Osteoblast (primary cell): Measurements from ENCODE around the gene VPS13D. TPM values are rescaled to one million over a fixed set of nuclear protein-coding genes. Genes with fewer than 3 reads are reported as not detected.

Experiments
- DNase-seq: peaks from one replicate; pipeline ENCODE4 v3.0.0; 2011; ENCODE audit warnings: low spot score, mixed read lengths; ENCODE audit not compliant: insufficient read length; ENCODE audit errors: missing footprints
- H2AFZ ChIP-seq: 2 replicates; pipeline ENCODE4 v1.6.0; 2011; ENCODE audit warnings: mild to moderate bottlenecking, low read length
- H3K27ac ChIP-seq: 2 replicates; pipeline ENCODE4 v1.5.1; 2011; ENCODE audit warnings: mild to moderate bottlenecking, low read depth, low read length, moderate library complexity
- H3K27me3 ChIP-seq: 2 replicates; pipeline ENCODE4 v1.6.0; 2012; ENCODE audit warnings: mild to moderate bottlenecking, control low read depth, inconsistent platforms, low read length, moderate library complexity; ENCODE audit not compliant: insufficient read depth
- H3K36me3 ChIP-seq: 2 replicates; pipeline ENCODE4 v1.5.1; 2011; ENCODE audit warnings: mild to moderate bottlenecking, low read length, control low read depth, moderate library complexity; ENCODE audit not compliant: insufficient read depth
- H3K4me1 ChIP-seq: 2 replicates; pipeline ENCODE4 v1.5.1; 2011; ENCODE audit warnings: mild to moderate bottlenecking, low read length, control low read depth, moderate library complexity; ENCODE audit not compliant: insufficient read depth
- H3K4me2 ChIP-seq: 2 replicates; pipeline ENCODE4 v1.6.0; 2011; ENCODE audit warnings: mild to moderate bottlenecking, low read length; ENCODE audit not compliant: insufficient read depth
- H3K4me3 ChIP-seq: fragments of 200-600 bp; sonication (generic); 3 replicates; pipeline ENCODE4 v1.5.1; 2012; ENCODE audit warnings: mild to moderate bottlenecking, low read length, inconsistent platforms; ENCODE audit not compliant: insufficient read depth
- H3K79me2 ChIP-seq: 2 replicates; pipeline ENCODE4 v1.6.0; 2012; ENCODE audit warnings: mild to moderate bottlenecking, low read length, control low read depth, inconsistent platforms; ENCODE audit not compliant: insufficient read depth
- H3K9me3 ChIP-seq: 2 replicates; pipeline ENCODE4 v1.5.1; 2011; ENCODE audit warnings: low read depth, low read length, control low read depth
- H4K20me1 ChIP-seq: 2 replicates; pipeline ENCODE4 v1.6.0; 2012; ENCODE audit warnings: mild to moderate bottlenecking, low read length, control low read depth; ENCODE audit not compliant: insufficient read depth
- CTCF ChIP-seq: IDR thresholded peaks from 2 replicates; pipeline ENCODE4 v1.5.1; 2011; ENCODE audit warnings: mild to moderate bottlenecking, low read depth, low read length, moderate library complexity; ENCODE audit errors: extremely low read depth
- total RNA-seq: library from RNA; depleted of rRNA; stranded (reverse); fragments of >200 nt; gene quantifications from 2 replicates; pipeline ENCODE4 v1.2.3, GENCODE V29; 2012

VPS13D gene
- total RNA-seq, 1 donor = 48.5 TPM

GRCh38 chr1:12185036-12185917 lies 44.6 kb upstream of the VPS13D start:
- H3K4me2 ChIP-seq = no peak overlapping the region
- peaks cover 4% of the 10 kb centered on the region for H4K20me1 ChIP-seq
- no peaks in the 10 kb centered on the region for H3K9me3 ChIP-seq
- no peaks in the 10 kb centered on the region for H3K36me3 ChIP-seq
- no peaks in the 10 kb centered on the region for H3K27me3 ChIP-seq
- no peak for TF ChIP-seq CTCF
- peaks cover 22% of the 10 kb centered on the region for H3K4me1 ChIP-seq
- no peak for DNase-seq
- H3K4me3 ChIP-seq = no peak overlapping the region
- H2AFZ ChIP-seq = peak overlapping the region; percentile 81
- peak overlapping the region; percentile 17 for H3K27ac ChIP-seq
- peaks cover 56% of the 10 kb centered on the region for H3K79me2 ChIP-seq

- Histone ChIP-seq H2AFZ (no peak overlapping the region), H3K27me3 (no peaks in the 10 kb centered on the region), H3K4me3 (no peak overlapping the region), H3K27ac (no peak overlapping the region), H3K9me3 (no peaks in the 10 kb centered on the region), H3K4me1 (peaks cover 22% of the 10 kb centered on the region), H4K20me1 (peaks cover 4% of the 10 kb centered on the region), H3K4me2 (no peak overlapping the region), H3K79me2 (peaks cover 56% of the 10 kb centered on the region), H3K36me3 (no peaks in the 10 kb centered on the region)
- TF ChIP-seq CTCF = no peak
- no peak for DNase-seq
These were observed 43.7 kb upstream of the VPS13D start for GRCh38 chr1:12185918-12186678.

- Histone ChIP-seq H3K79me2 (peaks cover 56% of the 10 kb centered on the region), H3K27ac (no peak overlapping the region), H3K4me2 (no peak overlapping the region), H4K20me1 (peaks cover 4% of the 10 kb centered on the region), H3K4me3 (no peak overlapping the region), H3K9me3 (no peaks in the 10 kb centered on the region), H3K36me3 (no peaks in the 10 kb centered on the region), H2AFZ (no peak overlapping the region), H3K27me3 (no peaks in the 10 kb centered on the region), H3K4me1 (peaks cover 22% of the 10 kb centered on the region)
- DNase-seq = no peak
- TF ChIP-seq CTCF = no peak
These were observed 43.2 kb upstream of the VPS13D start for GRCh38 chr1:12186679-12186985.

GRCh38 chr1:12188115-12188514 lies 41.7 kb upstream of the VPS13D start:
- Histone ChIP-seq H2AFZ (no peak overlapping the region), H3K36me3 (no peaks in the 10 kb centered on the region), H3K79me2 (peaks cover 53% of the 10 kb centered on the region), H4K20me1 (peaks cover 4% of the 10 kb centered on the region), H3K4me2 (no peak overlapping the region), H3K27me3 (no peaks in the 10 kb centered on the region), H3K9me3 (no peaks in the 10 kb centered on the region), H3K4me3 (no peak overlapping the region), H3K27ac (no peak overlapping the region), H3K4me1 (peaks cover 22% of the 10 kb centered on the region)
- no peak for DNase-seq
- no peak for TF ChIP-seq CTCF
